ENCODE results near the gene TENM4.
A peak's percentile ranks its signal among the peaks of the same experiment; 100 is the strongest.
"Not testable (repeated sequence)": the region's sequence is repeated elsewhere in the genome, so short reads cannot be mapped to it uniquely, and the experiment has no call there.

Gene TENM4

GRCh38 chr11:78996007-78996406 is 444.8 kb downstream of the TENM4 start:
- no peak for DNase-seq

DNA sequence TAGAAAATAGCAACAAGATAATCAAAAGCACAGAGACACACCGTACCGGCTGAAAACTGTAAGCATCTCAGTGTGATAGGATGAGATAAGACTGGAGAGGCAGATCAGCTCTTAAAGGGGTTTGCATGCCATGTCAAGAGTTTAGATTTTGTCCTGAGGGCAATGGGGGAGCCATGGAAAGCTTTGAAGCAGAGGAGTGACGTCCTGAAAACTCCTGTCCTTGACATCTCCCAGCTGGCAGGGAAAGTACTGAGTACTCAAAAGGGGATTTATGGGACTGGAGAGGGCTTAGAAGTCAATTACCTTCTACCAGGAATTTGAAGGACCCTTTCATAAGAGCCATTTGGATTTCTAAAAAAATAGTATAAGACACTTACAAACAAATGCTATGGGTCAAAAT is 445.7 kb downstream of the TENM4 start:
- no peak for DNase-seq

GRCh38 chr11:78993802-78994430 is 446.9 kb downstream of the TENM4 start:
- no peak for DNase-seq

- no peak for DNase-seq
Observed at GRCh38 chr11:78991681-78992080, 449.1 kb downstream of the TENM4 start.

DNA sequence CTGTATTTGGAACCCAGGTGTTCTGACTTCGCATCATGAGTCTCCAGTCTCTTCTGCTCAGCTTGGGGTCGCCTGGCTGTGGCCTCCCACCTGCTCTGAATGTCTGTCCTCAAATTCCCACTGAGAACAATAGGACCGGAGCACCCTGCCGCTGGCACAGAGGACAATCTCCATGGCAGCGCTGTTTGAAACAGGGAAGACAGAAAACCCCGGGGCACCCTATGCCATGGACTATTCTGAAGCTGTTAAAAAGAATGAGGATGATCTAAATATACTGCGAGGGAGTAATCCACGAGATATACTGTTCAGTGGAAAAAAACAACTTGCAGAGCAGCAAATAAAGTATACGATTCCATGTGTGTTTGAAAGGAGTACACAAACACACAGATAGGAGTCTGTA is 450.6 kb downstream of the TENM4 start:
- no peak for DNase-seq

- no peak for DNase-seq
Observed at GRCh38 chr11:78987748-78988147, 453.1 kb downstream of the TENM4 start.

- no peak for DNase-seq
Observed at GRCh38 chr11:78986305-78986704, 454.5 kb downstream of the TENM4 start.

GRCh38 chr11:78985663-78986062 is 455.2 kb downstream of the TENM4 start:
- DNase-seq: no peak

DNA sequence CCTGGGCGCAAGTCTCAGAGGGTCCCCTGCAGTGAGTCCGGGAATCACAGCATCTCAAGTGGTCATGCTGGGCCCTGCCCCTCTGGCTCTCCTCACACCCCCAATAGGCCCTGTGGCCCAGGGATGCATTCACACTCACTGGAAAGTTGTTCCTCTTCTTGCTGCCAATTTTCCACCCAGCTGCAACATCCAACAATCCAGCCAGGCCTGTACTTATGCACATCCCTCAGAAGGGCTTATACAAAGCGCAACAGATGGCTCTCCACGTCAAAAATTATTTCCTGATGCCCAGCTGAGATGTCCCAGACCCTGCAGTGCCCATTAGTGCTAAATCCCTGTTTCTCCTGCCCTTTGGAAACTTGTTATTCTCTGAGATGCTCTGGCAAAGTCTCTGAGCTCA is 458.4 kb downstream of the TENM4 start:
- no peak for DNase-seq

DNA sequence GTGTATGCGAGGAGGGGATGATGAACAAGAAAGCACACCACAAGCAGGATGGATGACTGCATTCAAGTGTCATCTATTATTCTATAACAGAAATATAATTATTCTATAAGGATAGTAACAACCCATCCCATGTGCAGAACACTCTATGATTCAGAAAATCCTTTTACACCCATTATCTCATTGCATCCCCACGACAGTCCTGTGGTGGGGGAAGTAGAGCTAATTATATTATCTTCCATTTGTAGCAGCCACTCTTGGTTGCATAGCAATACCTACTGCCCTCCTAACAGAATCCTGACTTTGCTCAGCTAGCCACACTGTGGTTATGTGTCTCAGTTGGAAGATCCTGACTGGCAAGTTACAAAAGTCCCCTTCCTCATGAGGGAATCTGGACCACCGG is 459.7 kb downstream of the TENM4 start:
- no peak for DNase-seq

DNA sequence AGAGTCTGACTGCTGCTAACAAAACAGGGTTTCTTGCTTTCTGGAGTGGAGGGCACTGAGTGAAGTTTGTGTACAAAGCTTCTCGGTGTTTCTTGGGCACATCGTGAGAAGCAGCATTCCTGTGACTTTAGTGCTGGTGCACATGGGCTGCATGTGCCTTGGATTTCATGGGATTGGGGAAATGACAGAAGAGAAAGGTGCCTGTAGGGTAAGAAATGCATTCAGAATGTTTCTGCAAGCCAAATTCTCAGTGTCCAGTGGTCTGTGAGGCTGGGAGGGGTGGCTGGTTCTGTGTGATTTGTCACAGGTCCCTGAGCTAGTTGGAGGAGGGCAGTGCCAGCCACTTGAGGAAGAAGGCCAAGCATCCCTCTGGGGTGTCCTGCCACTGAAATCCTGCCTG is 462.0 kb downstream of the TENM4 start:
- no peak for DNase-seq

DNA sequence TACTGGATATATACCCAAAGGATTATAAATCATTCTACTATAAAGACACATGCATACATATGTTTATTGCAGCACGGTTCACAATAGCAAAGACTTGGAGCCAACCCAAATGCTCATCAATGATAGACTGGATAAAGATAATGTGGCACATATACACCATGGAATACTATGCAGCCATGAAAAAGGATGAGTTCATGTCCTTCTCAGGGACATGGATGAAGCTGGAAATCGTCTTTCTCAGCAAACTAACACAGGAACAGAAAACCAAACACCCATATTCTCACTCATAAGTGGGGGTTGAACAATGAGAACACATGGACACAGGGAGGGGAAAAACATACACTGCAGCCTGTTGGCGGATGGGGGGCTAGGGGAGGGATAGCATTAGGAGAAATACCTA is 463.0 kb downstream of the TENM4 start:
- DNase-seq: not testable (repeated sequence)

DNA sequence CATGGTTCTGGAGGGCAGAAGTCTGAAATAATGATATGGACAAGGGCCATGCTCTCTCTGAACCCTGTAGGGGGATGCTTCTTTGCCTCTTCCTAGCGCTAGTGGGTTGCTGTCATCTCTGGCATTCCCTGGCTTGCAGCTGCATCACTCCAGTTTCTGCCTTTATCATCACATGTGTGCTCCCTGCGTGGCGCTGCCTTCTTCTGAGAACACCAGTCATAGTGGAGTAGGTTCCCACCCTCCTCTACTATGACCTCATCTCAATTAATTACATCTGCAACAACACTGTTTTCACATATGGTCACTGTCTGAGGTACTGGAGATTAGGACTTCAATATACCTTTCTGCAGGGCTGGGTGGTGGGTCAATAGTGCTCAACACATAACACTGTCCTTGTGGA is 463.8 kb downstream of the TENM4 start:
- no peak for DNase-seq

- no peak for DNase-seq
Observed at GRCh38 chr11:78975081-78975480, 465.7 kb downstream of the TENM4 start.

GRCh38 chr11:78973876-78974275 is 467.0 kb downstream of the TENM4 start:
- DNase-seq: no peak

GRCh38 chr11:78972590-78972989 is 468.2 kb downstream of the TENM4 start:
- no peak for DNase-seq

GRCh38 chr11:78972177-78972576 is 468.7 kb downstream of the TENM4 start:
- no peak for DNase-seq

GRCh38 chr11:78967811-78968210 is 473.0 kb downstream of the TENM4 start:
- DNase-seq: no peak

DNA sequence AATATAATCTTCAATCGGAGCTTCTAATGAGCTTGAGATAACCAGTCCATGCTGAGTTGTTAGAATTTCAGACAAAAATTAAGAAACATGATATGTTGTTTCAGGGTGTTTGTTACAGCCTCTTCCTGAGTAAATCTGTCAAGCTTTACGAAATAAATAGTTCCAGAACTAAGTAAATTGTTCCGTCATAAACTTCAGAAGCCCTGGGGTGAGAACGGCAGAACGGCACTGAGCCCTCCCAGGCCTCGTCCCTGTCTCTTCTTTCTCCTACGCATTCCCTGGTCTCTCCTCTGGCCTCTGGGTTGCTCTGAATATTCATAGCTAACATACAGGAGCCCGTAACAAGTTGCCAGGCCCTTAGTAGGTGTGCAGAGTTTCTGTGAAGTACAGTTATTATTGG is 475.4 kb downstream of the TENM4 start:
- no peak for DNase-seq

DNA sequence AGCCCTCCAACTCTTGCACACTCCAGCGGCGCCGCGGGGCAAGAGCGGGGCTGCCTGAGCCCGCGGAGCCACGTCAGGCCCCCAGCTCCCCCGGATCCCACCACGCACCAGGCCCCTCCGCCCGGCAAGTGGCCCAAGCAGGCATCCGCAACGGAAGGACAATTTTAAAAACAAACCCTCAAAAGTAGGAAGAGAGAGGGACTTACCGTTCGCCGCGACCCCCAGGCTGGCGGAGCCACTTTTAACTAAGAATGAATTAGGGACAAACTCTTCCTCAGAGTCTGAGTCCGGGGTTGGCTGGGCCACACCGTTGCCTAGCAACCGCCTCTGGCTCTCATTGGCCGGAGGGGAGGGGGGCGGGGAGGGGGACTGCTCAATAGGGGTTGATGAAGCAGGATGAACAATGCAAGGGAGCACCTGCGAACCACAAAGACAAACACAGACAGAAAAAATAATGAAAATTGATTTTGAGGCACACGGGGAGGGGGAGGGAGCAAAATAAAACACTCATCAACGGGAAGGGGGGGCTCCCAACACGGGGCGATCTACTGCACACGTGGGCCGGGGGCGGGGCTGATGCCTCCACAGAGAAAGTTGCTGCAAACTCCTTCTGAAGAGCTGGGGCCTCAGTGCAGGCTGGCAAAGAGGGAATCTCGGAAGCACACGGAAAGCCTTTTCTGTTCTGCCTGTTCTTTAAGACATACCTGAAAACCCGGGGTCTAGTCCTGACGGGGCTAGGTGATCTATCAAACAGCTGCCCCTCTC is 478.7 kb downstream of the TENM4 start:
- DNase-seq: no peak

DNA sequence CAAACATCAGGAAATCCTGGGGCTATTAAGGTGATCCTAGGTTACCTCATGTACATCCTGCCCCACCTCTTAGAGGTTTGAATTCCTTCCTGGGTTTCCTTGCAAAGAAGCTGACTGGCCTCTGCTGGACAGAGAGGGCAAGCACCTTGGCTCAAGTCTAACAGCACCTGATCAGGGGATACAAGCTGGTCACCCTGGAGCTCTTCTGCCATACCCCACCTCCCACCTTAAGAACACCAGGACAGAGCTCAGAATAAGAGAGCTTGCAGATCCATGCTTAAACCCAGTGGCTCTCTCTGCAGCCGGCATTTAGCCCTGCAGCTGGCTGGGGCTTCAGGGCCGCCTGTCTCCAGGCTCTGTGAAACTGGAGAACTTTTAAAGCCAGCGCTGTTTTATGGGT is 479.6 kb downstream of the TENM4 start:
- peak; percentile 5 to 31 for DNase-seq

DNA sequence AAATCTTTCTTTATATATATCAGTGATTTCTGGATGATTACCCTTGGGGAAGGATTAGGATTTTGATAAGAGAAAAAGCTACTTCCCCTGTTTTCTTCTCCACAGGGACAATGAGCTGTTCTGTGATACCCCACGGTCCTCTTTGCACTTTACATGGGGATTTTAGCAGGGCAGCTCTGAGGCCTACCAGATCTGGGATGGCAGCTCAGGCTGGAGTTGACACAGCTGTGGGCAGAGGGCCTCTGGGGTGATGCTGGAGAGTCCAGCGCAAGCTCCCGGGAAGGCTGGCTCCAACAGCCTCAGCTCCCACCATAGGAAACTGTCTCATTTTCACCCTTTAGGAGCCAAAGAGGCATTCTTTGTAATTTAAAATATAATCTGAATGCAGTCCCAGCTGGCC is 482.4 kb downstream of the TENM4 start:
- no peak for DNase-seq

DNA sequence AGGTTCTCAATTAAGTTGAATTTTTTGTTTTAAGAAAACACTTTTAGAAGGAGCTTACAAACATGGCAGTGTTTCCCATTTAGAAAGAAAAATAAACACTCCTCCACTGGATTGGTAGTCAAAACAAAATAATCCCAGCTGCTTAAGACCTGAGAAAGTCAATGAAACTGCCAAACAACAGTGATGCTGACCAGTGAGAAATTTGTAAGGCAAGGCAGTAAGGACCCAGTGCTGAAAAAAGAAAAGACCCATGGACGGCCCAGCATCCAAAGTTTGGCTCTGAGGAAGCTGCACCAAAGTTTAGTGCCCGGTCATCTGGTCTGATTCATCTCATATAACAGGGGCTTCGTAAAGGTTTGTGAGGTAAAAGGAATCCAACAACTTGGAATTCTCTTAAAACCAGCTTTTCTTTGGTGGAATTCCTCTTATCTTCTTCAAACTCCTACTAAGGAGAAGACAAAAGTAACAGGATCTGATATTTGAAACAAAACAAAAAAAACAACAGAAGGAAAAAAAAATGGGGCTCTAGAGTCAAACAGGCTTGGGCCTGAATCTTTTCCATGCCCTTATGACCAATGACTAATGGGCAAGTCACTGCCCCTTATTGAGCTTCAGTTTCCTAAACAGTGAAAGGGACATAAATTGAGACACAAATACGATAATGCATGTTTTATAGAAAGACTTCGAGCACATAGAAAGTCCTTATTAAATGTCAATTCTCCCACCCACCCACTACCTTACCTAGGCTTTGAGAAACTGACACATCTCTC is 483.2 kb downstream of the TENM4 start:
- DNase-seq: no peak

DNA sequence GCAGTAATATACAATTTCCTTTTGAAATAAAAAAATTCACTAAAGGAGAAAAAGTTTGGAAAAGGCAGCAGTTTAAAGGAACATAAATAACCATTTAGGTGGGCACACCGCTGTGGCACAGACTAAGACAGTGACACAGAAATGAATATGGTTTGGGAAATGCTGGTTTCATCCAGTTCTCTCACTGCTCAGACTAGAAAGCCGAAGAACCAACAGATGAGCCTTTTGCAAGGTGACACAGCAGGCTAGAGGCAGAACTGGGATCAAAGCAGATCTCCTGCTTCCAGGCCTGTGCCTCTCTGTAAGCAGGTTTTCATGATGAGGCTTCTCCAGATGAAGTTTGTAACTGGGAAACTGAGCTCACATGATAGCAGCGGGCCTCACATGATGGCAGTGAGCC is 486.1 kb downstream of the TENM4 start:
- DNase-seq: no peak
